G401 (cell line): Measurements from ENCODE around the gene CSK. TPM values are rescaled to one million over a fixed set of nuclear protein-coding genes. Genes with fewer than 3 reads are reported as not detected.

Experiments used
- DNase-seq: peaks from one replicate; pipeline ENCODE4 v3.0.0-alpha.2; 2015; ENCODE audit warnings: low spot score
- in situ Hi-C: cut with HindIII; loops from 2 replicates; pipeline ENCODE4 v1.10.0; 2016; ENCODE audit warnings: low sequenced_read_pairs, mixed read lengths
- total RNA-seq: library from RNA; depleted of rRNA; stranded (reverse); fragments of >200 nt; shearing (Covaris generic); gene quantifications from 2 replicates; pipeline ENCODE4 v1.2.3, GENCODE V29; 2014

Gene CSK
- total RNA-seq, 1 experiment from 2014 or later = 31.3 TPM

- in situ Hi-C loops = loop anchor here (5.0 to 25.0 kb wide), 3 partner anchors 74 to 406 kb away; partner anchors contain the start of genes CYP11A1 and ULK3
- DNase-seq = no peak
Observed at GRCh38 chr15:74768099-74768770, 13.6 kb upstream of the CSK start.

- in situ Hi-C loops = loop anchor here (5.0 to 25.0 kb wide), 3 partner anchors 73 to 407 kb away; partner anchors contain the start of genes CYP11A1 and ULK3
- peak; percentile 72 for DNase-seq
Observed at GRCh38 chr15:74768771-74769342, 13.0 kb upstream of the CSK start.

GRCh38 chr15:74769463-74770025 is 12.3 kb upstream of the CSK start:
- in situ Hi-C loops = loop anchor here (5.0 to 25.0 kb wide), 3 partner anchors 73 to 407 kb away; partner anchors contain the start of genes CYP11A1 and ULK3

GRCh38 chr15:74770211-74770903 is 11.5 kb upstream of the CSK start:
- in situ Hi-C loops = loop anchor here (25.0 kb wide), 1 partner anchor 408 kb away; the partner anchor contains the start of gene CYP11A1
- DNase-seq = no peak

More at GRCh38 chr15:74769463-74770025, 12.3 kb upstream of the CSK start:
- no peak for DNase-seq

GRCh38 chr15:74773329-74773728 is 8.6 kb upstream of the CSK start:
- in situ Hi-C loops = loop anchor here (25.0 kb wide), 1 partner anchor 411 kb away; the partner anchor contains the start of gene CYP11A1

GRCh38 chr15:74773731-74774252 is 8.1 kb upstream of the CSK start:
- in situ Hi-C loops = loop anchor here (25.0 kb wide), 1 partner anchor 411 kb away; the partner anchor contains the start of gene CYP11A1
- no peak for DNase-seq

More at GRCh38 chr15:74773329-74773728, 8.6 kb upstream of the CSK start:
- DNase-seq = no peak

- DNase-seq = no peak
- in situ Hi-C loops = loop anchor here (5.0 kb wide), 1 partner anchor 42 kb away; no protein-coding TSS in a partner anchor
Observed at GRCh38 chr15:74775132-74775562, 6.7 kb upstream of the CSK start.

GRCh38 chr15:74775894-74776293 is 6.0 kb upstream of the CSK start:
- DNase-seq = no peak
- in situ Hi-C loops = loop anchor here (5.0 kb wide), 1 partner anchor 41 kb away; no protein-coding TSS in a partner anchor

- in situ Hi-C loops = loop anchor here (5.0 kb wide), 1 partner anchor 40 kb away; no protein-coding TSS in a partner anchor
- no peak for DNase-seq
Observed at GRCh38 chr15:74776821-74777768, 4.8 kb upstream of the CSK start.

- in situ Hi-C loops = loop anchor here (5.0 kb wide), 1 partner anchor 39 kb away; no protein-coding TSS in a partner anchor
- DNase-seq = no peak
Observed at GRCh38 chr15:74777769-74778598, 3.9 kb upstream of the CSK start.

GRCh38 chr15:74778599-74778970 is 3.3 kb upstream of the CSK start:
- no peak for DNase-seq
- in situ Hi-C loops = loop anchor here (5.0 kb wide), 1 partner anchor 39 kb away; no protein-coding TSS in a partner anchor

- in situ Hi-C loops = loop anchor here (5.0 kb wide), 1 partner anchor 38 kb away; no protein-coding TSS in a partner anchor
Observed at GRCh38 chr15:74779162-74779648, 2.7 kb upstream of the CSK start.

GRCh38 chr15:74780523-74781430 is 1.1 kb upstream of the CSK start:
- no peak for DNase-seq
- in situ Hi-C loops = no loop called here

More at GRCh38 chr15:74779162-74779648, 2.7 kb upstream of the CSK start:
- DNase-seq = no peak

- DNase-seq = no peak
- in situ Hi-C loops = no loop called here
Observed at GRCh38 chr15:74782259-74783071, 585 bp downstream of the CSK start.
